Hematopoietic multipotent progenitor cell (in vitro differentiated cells): ENCODE measurements around the gene RCL1. TPM values are rescaled to one million over a fixed set of nuclear protein-coding genes. Genes with fewer than 3 reads are reported as not detected.

Source experiments
- DNase-seq, 3 donors: peaks; one replicate each; pipeline ENCODE4 v3.0.0-alpha.2; 2011 to 2015; ENCODE audit warnings: low read depth in 2 of 3, low spot score in 2 of 3
- total RNA-seq: library from RNA; depleted of rRNA; stranded (reverse); fragments of >200 nt; gene quantifications from one replicate; pipeline ENCODE4 v1.2.3, GENCODE V29; 2012

RCL1 gene
- total RNA-seq, 1 donor, result 29.4 TPM

DNA sequence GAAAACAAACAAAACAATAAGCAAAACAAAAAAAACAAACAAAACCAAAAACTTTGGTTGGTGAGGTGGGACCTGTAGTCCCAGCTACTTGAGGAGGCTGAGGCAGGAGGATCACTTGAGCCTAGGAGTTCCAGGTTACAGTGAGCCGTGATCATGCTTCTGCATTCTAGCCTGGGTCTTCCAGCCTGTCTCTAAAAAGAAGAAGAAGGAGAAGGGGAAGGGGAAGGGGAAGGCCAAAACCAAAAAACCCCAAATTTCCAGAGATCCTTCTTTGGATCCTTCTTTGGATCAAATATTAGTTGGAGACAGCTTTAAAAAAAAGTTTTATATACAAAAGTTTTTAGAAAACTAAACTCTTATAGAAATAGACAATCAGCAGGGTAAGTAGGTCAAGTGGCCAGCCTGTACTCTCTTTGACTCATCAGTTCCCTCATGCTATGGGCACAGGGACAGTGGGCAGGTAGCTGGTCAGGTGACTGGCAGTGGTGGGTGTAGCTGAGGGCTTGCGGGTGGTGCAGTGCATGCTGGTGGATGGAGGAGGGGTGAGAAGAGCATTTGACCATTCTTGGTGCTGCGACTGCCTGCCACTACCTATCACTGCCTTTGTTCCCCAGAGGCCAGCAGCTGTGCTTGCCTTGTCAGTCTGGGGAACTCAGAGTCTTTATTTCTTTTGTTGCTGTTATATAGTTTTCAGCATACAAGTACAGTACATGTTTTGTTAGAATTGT is 12.6 kb downstream of the RCL1 start:
- no peak for DNase-seq

DNA sequence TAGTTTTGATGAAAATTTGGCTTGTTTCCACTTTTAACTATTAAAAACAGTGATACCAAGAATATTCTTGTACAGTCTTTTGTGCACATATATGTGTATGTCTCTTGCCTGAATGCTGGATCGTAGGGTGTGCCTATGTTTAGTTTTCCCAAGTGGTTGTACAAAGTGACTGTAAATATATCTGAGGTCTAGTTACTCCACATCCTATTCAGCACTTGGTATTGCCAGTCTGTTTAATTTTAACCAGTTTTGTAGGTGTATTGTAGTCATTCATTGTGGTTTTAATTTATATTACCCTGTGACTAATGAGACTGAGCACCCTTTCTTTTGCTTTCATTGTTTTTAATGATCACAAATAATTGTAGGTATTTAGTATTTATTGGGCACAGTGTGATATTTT is 17.8 kb downstream of the RCL1 start:
- no peak for DNase-seq

DNA sequence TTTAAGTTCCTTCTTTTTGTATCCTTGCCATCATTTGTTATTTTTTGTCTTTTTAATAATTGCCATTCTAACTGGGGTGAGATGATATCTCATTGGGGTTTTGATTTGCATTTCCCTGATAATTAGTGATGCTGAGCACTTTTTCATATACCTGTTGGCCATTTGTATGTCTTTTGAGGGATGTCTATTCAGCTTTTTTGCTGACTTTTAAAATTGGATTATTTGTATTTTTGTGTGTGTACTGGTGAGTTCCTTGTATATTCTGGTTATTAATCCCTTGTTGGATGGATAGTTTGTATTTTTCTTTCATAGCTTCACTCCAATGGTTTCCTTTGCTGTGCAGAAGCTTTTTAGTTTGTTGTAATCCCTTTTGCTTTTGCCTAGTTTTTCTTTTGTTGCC is 19.1 kb downstream of the RCL1 start:
- DNase-seq, result no peak

DNA sequence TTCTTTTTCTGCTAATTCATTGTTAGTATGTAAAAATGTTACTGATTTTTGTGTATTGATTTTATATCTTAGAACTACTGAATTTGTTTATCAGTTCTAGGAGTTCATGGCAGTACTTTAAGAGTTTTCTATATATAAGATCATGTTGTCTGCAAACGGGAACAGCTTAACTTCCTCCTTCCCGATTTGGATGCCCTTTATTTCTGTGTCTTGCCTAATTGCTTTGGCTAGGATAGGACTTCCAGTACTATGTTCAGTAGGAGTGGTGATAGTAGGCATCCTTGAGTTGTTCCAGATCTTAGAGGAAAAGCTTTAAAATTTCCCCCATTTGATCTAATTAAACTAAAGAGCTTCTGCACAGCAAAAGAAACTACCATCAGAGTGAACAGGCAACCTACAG is 20.1 kb downstream of the RCL1 start:
- no peak for DNase-seq

DNA sequence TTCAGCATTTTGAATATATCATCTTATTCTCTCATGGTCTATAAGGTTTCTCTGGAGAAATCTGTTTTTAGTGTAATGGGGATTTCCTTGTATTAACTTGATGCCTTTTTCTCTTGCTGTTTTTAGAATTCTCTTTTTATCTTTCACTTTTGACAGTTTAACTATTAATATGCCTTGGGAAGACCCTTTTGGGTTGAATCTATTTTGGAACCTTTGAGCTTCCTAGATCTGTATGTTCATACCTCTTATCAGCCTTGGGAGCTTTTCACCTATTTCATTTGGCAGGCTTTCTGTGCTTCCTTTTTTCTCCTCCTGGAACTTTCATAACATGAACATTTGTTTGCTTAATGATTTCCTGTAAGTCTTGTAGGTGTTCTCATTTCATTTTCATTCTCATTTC is 22.2 kb downstream of the RCL1 start:
- DNase-seq, result no peak

DNA sequence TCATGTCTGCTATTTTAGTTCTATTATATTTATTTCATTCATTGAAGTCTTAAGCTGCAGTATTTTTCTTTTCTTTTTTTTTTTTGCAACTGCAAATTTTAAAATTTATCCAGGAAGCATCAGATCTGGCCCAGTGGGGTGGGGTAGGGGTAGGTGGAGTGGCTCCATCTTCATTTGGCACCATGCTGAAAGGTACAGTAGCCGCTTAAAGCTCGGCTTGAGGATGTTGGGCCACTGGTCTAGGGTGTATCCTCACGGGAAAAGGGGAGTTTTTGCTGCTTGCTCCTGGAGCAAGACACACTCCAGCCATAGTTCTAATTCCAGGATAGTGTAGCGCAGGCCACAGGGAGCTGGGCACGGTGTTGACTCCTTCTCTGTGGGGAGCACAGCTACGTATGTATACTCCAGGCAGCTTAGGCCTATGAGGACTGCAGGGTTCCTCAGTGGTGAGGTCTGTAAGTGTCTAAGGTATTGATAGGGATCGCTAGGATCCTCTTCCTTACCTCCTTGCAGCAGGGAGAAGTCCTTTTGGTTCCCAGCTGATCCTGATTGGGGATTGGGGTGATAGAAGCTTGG is 22.7 kb downstream of the RCL1 start:
- no peak for DNase-seq

DNA sequence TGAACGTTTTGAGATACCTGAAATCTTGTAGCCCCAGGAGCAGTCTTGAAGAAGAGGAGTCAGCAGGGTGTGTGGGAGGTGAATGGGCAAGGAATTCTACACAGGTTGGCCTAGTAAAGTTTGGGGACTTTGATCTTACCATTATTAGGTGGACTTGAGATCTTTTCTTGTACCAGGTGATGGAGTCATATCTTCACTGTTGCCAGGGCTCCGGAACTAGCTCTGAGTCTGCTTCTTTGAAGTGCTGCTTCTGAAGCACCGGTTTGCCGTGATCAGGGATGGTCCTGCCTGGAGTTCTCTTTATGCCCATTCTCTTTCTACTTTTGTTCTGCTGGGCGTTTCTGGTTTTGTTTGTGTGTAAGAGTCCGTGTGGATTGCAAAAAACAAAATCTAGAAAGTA is 27.4 kb downstream of the RCL1 start:
- no peak for DNase-seq

DNA sequence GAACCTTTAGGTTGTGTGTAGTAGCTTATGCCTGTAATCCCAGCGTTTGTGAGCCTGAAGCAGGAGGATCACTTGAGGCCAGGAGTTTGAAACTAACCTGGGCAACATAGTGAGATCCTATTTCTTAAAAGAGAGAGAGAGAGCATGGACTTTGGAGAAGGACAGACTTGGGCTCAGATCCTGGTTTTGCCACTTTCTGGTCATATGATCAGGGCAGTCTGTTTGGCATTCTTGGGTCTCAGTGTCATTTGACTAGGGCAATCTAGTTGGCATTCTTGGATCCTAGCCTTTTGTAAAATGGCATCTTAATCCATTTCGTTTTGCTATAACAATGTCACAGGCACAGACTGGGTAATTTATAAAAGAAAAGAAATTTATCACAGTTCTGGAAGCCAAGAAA is 28.4 kb downstream of the RCL1 start:
- DNase-seq, result no peak

DNA sequence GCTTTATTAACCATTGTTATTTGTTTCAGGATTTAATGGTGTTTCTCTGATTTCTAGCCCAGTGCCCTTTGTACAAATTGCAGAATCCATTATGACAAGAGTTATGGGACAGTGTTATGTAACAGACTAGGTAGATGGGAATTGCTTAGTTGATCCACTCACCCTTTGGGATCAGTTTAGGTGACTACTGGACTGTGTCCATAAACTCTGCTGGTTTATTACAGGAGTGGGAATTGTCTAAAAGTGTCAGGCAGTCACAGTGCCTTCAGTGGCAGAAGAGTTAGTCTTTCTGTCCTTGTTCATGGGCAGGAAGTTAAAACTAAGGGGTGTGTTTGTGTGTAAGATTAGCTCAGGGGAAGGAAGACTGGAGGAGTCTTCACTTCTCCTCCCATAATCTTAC is 29.3 kb downstream of the RCL1 start:
- peak in 1 of 3 donors; percentile 7 for DNase-seq

DNA sequence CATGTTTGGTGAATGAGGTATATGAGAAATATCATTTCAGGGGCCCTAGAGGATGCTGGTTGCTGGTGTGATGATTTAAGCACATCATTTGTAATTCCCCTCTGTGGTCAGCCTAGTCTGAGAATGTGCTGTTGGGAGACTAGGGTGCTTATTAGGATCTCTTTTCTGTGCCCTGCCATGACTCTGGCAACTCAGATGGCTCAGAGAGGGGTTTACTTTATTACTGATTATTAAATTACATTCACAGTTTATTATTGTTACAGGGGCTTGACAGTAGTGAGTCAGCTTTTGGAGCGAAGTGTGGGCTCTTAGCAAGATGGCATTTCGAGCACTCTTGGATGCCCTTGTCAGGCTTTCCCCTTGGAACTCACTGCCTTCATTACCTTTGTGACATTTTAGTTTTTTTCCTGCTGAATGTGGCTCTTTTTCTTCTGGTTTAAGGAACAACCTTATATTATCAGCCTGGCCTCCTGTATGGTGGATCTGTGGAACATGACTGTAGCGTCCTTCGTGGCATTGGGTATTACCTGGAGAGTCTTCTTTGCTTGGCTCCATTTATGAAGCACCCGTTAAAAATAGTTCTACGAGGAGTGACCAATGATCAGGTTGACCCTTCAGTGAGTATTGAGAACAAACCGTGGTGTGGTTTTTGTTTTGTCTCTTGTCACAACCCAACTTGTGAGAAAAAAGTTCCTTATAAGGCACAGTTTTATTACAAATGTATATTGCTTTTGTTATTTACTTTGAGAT is 33.8 kb downstream of the RCL1 start:
- no peak for DNase-seq

DNA sequence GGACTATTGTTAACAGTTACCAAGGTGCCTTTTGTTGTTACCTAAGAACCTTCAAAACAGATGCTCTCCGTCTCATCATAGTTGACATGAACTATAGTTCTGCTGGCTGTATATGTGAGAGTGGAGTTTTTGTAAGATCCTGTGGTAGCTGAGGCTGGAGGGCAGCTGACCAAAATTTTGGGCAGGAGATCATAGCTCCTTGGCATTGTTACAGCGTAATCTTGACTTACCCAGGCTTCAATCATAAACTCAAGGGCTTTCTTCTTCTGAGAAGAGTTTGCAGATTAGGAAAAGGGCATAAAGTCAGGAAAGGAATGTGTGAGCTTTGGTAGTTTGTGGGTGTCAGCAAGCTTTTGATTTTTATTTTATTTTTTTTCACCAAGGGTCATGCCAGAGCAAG is 34.5 kb downstream of the RCL1 start:
- no peak for DNase-seq

DNA sequence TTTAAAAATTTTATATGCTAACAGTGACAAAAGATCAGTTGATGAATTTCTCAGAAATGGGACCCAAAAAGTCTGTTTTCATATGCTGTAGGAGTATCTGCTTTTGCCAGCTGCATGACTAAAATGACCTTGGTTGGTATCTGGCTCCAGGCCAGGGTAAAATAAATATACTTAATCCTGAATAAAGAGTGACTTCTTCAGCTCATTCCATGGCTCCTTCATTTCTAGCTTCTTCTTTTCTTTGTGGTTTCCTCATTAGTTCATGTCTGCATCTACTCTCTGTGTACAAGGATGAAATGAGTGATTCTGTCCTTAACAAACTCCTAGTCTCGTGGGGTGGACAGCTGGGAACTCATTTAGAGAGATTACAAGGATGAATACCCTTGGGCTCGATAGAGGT is 36.0 kb downstream of the RCL1 start:
- DNase-seq, result no peak

DNA sequence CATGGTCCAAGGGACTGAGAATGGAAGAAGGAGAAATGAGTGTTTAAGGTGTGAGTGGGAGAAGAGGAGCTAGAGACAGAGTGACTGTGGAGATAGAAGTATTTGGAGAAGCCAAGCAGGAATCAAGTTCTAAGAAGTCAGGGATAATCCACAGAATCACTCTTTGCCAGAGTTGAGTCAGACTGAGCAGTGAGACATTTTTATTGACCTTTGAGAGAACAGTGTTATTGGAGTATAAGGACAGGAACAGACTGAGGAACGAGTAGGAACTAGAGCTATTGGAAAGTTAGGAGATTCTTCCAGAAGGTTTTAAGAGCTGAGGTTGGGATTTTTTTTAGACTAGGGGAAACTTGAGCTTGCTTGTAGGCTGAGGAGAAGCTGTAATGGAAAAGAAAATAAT is 37.2 kb downstream of the RCL1 start:
- no peak for DNase-seq

DNA sequence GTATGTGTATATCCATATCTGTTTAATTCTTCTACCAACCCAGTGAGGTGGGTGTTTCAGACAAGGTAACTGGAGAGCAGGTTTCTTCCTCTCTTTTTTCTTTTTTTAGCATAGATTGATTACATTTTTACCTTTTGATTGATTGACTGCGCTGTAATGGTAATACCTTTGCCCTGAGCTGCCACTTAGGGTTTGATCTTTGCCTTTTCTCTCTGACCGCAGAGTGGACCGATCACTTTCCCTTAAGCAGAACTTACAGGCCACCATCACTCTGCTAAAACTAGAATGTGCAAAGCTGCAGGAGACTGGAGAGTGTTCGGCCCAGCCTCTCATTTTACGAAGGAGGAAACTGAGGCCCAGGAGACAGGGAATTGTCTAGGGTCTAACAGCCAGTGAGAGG is 38.0 kb downstream of the RCL1 start:
- DNase-seq, result no peak

DNA sequence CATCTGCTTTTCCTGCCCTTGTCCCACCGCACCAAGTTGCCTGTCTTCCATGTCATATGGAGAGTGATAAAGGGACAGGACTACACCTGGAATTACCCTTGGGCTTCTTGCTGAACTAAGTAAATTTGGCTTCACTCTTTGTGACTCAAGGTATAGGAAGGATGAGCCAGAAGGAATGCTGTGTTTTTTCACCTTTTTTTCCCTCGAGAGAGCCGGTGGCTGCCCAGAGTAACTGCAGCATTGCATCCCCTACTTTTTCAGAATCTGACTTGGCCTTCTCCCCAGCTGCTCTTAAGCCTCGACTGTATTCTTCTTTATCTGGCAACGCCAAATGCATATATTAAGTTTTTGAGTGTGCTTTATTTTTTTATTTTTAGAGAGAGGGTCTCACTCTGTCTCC is 38.4 kb downstream of the RCL1 start:
- DNase-seq, result no peak

DNA sequence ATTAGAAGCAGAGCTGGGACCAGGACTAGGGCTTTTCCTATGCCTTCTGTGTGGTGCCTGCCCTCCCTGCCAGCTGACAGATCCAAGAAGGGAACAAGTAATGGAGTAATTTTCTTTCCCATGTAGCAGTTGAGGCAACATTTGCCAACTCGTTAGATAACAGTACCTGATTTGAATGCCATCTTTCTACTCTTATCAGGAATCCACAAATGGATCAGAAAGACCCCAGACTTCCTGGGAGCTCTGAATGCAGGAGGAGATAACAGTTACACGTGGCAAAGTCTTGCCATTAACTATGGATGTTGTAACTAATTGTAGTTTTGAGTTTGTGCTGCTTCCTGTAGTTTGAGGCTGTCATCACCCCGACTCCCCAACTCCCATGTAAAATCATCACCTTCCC is 39.2 kb downstream of the RCL1 start:
- no peak for DNase-seq

DNA sequence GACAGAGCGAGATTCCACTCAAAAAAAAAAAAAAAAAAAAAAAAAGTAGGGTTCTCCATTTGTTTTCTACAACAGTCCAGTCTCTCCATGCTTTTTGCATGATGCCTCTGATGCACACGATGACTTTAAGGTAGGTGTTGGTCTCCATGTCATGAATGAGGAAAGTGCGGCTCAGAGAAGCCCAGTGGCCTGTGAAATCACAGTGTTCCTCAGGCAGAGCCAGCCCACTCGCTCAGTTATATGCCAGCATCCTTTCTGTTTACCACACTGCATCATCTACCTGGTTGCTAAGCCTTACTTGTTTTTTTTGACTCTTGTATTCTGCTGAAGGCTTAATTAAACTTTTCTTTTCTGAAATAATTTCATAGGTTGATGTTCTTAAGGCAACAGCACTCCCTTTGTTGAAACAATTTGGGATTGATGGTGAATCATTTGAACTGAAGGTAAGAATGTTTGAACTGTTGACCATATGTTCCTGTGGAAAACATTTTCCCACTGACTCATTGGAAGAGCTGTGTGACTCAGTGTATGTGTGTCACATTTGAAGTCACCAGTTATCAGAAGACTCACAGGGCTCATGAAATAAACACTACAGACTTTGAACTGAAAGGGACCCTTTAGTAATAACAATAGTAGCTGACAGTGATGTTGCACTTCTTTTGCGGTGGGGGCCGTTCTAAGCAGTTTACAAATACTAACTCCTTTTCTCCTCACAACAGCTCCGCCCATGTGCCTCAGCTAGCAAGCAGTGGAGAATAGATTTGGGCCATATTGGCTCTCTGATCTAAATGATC is 40.2 kb downstream of the RCL1 start:
- DNase-seq, result no peak

DNA sequence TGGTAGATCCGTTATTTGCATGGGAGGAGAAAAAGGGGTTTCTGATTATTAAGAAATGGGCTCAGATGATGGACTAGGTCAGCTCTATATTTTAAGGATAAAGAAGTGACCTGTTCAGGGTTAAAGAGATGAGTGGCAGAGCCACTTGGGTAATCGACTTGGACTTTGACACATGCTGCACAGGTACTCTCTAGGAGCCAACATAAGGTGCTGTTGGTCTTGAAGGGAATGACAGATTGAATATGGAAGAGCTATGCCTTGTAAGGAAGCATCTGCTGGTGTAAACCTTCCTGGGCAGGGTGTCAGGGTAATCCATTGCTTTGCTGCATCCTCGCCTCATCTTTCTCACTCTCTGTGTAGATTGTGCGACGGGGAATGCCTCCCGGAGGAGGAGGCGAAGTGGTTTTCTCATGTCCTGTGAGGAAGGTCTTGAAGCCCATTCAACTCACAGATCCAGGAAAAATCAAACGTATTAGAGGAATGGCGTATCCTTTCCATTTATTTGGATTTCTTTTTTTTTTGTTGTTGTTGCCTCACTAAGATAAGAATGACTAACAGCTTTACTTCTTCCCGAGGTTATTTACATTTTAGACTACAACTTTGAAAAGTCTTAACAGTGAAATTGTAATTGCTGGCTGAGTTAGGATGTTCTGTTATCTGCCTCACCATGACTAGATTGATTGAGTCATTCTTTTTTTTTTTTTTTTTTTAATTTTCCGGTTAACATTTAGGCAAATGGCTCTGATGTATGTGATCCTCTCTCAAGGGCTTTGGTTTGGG is 41.2 kb downstream of the RCL1 start:
- DNase-seq, result no peak

DNA sequence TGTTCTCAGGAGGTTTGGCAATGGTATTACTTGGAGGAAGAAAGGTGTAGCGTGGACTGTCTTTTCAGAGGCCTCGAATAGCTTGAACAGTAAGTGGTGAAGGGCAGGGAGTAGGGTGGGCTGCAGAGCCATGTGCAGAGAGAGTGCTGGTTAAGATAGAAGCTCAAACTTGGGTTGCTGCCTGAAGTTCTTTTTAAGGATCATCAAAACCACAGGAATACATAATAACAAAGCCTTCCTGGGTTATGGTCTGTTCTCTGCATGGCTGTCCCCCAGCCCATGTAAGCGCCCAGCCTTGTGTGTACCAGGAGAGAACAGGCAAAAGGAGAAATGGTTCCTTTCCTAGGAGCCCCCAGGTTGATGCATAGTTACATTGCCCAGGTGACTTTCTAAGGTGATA is 43.9 kb downstream of the RCL1 start:
- no peak for DNase-seq
